H9 (cell line): ENCODE results near the gene GPR107. TPM values are rescaled to one million over a fixed set of nuclear protein-coding genes. Genes with fewer than 3 reads are reported as not detected.

Source experiments
- DNase-seq: peaks from one replicate; pipeline ENCODE4 v3.0.0-alpha.2; 2017
- H2AFZ ChIP-seq: one replicate; pipeline ENCODE4 v1.6.1; 2013; ENCODE audit warnings: mild to moderate bottlenecking, low read length, control low read depth, moderate library complexity
- H2AK5ac ChIP-seq: 2 replicates; pipeline ENCODE4 v1.6.1; 2013; ENCODE audit warnings: low read length, control low read depth, mixed read lengths; ENCODE audit not compliant: insufficient read length
- H2BK120ac ChIP-seq: one replicate; pipeline ENCODE4 v1.6.1; 2013; ENCODE audit warnings: low read depth, mild to moderate bottlenecking, low read length, control low read depth, inconsistent platforms; ENCODE audit not compliant: poor library complexity, severe bottlenecking
- H2BK12ac ChIP-seq: 2 replicates; pipeline ENCODE4 v1.6.1; 2013; ENCODE audit warnings: low read length, control low read depth, mixed read lengths, low read depth; ENCODE audit not compliant: insufficient read length
- H2BK15ac ChIP-seq: 2 replicates; pipeline ENCODE4 v1.6.1; 2013; ENCODE audit warnings: low read depth, low read length, control low read depth
- H2BK20ac ChIP-seq: one replicate; pipeline ENCODE4 v1.6.1; 2013; ENCODE audit warnings: low read depth, mild to moderate bottlenecking, low read length, control low read depth, inconsistent platforms; ENCODE audit not compliant: poor library complexity, severe bottlenecking
- H2BK5ac ChIP-seq: 2 replicates; pipeline ENCODE4 v1.6.1; 2013; ENCODE audit warnings: low read length, control low read depth, mixed read lengths; ENCODE audit not compliant: insufficient read length
- H3K14ac ChIP-seq: 2 replicates; pipeline ENCODE4 v1.6.1; 2013; ENCODE audit warnings: low read length, control low read depth; ENCODE audit not compliant: insufficient read depth
- H3K18ac ChIP-seq: 2 replicates; pipeline ENCODE4 v1.6.1; 2013; ENCODE audit warnings: low read depth, mild to moderate bottlenecking, mixed read lengths, low read length, control low read depth; ENCODE audit not compliant: insufficient read length
- H3K23ac ChIP-seq: 2 replicates; pipeline ENCODE4 v1.6.1; 2013; ENCODE audit warnings: low read length, control low read depth, mixed read lengths, low read depth; ENCODE audit not compliant: insufficient read length
- H3K23me2 ChIP-seq: 2 replicates; pipeline ENCODE4 v1.6.1; 2013; ENCODE audit warnings: low read depth, mild to moderate bottlenecking, mixed read lengths, low read length, control low read depth; ENCODE audit not compliant: insufficient read length, poor library complexity, severe bottlenecking
- H3K27ac ChIP-seq: 2 replicates; pipeline ENCODE4 v1.5.1; 2013; ENCODE audit warnings: low read length, control low read depth, mixed read lengths, low read depth; ENCODE audit not compliant: insufficient read length
- H3K27me3 ChIP-seq: 2 replicates; pipeline ENCODE4 v1.6.1; 2013; ENCODE audit warnings: low read length, control low read depth, inconsistent platforms; ENCODE audit not compliant: insufficient read depth
- H3K4ac ChIP-seq: 2 replicates; pipeline ENCODE4 v1.6.1; 2013; ENCODE audit warnings: low read depth, mild to moderate bottlenecking, control low read depth, inconsistent platforms, low read length, moderate library complexity
- H3K4me1 ChIP-seq: 2 replicates; pipeline ENCODE4 v1.6.1; 2013; ENCODE audit warnings: low read length, control low read depth, inconsistent platforms; ENCODE audit not compliant: insufficient read depth
- H3K4me2 ChIP-seq: 2 replicates; pipeline ENCODE4 v1.6.1; 2013; ENCODE audit warnings: low read length, control low read depth, mixed read lengths; ENCODE audit not compliant: insufficient read length, insufficient read depth
- H3K56ac ChIP-seq: 2 replicates; pipeline ENCODE4 v1.6.1; 2013; ENCODE audit warnings: low read depth, mild to moderate bottlenecking, mixed read lengths, low read length, control low read depth; ENCODE audit not compliant: insufficient read length
- H3K79me1 ChIP-seq: 2 replicates; pipeline ENCODE4 v1.6.1; 2013; ENCODE audit warnings: low read depth, mild to moderate bottlenecking, moderate library complexity, low read length, control low read depth, inconsistent platforms; ENCODE audit not compliant: insufficient read depth, poor library complexity, severe bottlenecking
- H3K79me2 ChIP-seq: 2 replicates; pipeline ENCODE4 v1.6.1; 2013; ENCODE audit warnings: low read length, control low read depth, inconsistent platforms; ENCODE audit not compliant: insufficient read depth
- H3K9ac ChIP-seq: 2 replicates; pipeline ENCODE4 v1.6.1; 2013; ENCODE audit warnings: low read length, control low read depth, mixed read lengths; ENCODE audit not compliant: insufficient read length; ENCODE audit errors: extremely low read depth
- H3K9me3 ChIP-seq: one replicate; pipeline ENCODE4 v1.6.1; 2013; ENCODE audit warnings: low read depth, low read length, inconsistent platforms; ENCODE audit not compliant: control insufficient read depth
- H3T11ph ChIP-seq: one replicate; pipeline ENCODE4 v1.6.1; 2013; ENCODE audit warnings: mild to moderate bottlenecking, low read length, control low read depth, inconsistent platforms
- H4K20me1 ChIP-seq: one replicate; pipeline ENCODE4 v1.6.1; 2013; ENCODE audit not compliant: control insufficient read depth, insufficient read length, insufficient read depth
- H4K5ac ChIP-seq: 2 replicates; pipeline ENCODE4 v1.6.1; 2013; ENCODE audit warnings: low read depth, mild to moderate bottlenecking, mixed read lengths, low read length, control low read depth; ENCODE audit not compliant: insufficient read length
- H4K8ac ChIP-seq: replicated peaks from 2 replicates; pipeline ENCODE4 v1.6.1; 2013; ENCODE audit warnings: low read length, control low read depth, mixed read lengths, low read depth; ENCODE audit not compliant: insufficient read length
- H4K91ac ChIP-seq: 2 replicates; pipeline ENCODE4 v1.6.1; 2013; ENCODE audit warnings: low read depth, mild to moderate bottlenecking, moderate library complexity, mixed read lengths, low read length, control low read depth; ENCODE audit not compliant: insufficient read length
- H3K27ac Mint-ChIP-seq, 3 experiments: 2 replicates in 2 of 3; 3 replicates in 1 of 3; pipeline ENCODE4 v1.8.0; 2020 to 2021; ENCODE audit warnings: mixed read lengths in 3 of 3, mild to moderate bottlenecking in 1 of 3, moderate library complexity in 1 of 3
- H3K27me3 Mint-ChIP-seq: 2 replicates; pipeline ENCODE4 v1.8.0; 2021; ENCODE audit warnings: low read depth, mild to moderate bottlenecking, moderate library complexity, mixed read lengths
- H3K36me3 Mint-ChIP-seq, 3 experiments: 2 replicates in 2 of 3; 3 replicates in 1 of 3; pipeline ENCODE4 v1.8.0; 2020 to 2021; ENCODE audit warnings: low read depth in 3 of 3, mixed read lengths in 3 of 3; ENCODE audit not compliant: insufficient read depth in 1 of 3
- H3K4me1 Mint-ChIP-seq, 2 experiments: 2 replicates each; pipeline ENCODE4 v1.8.0; 2020; ENCODE audit warnings: mixed read lengths in 2 of 2
- H3K4me3 Mint-ChIP-seq, 2 experiments: 2 replicates in 1 of 2; 3 replicates in 1 of 2; pipeline ENCODE4 v1.8.0; 2020 to 2021; ENCODE audit warnings: mild to moderate bottlenecking in 2 of 2, mixed read lengths in 2 of 2, moderate library complexity in 1 of 2
- H3K9me3 Mint-ChIP-seq, 2 experiments: 2 replicates in 1 of 2; 3 replicates in 1 of 2; pipeline ENCODE4 v1.8.0; 2020; ENCODE audit warnings: mild to moderate bottlenecking in 2 of 2, mixed read lengths in 2 of 2, moderate library complexity in 1 of 2
- CTCF ChIP-seq: fragments of 200-600 bp; sonication (generic); conservative IDR thresholded peaks from 3 replicates; pipeline ENCODE4 v1.8.0; 2021; ENCODE audit warnings: antibody characterized with exemption, mild to moderate bottlenecking
- WGBS: extraction: QIAGEN DNeasy Blood & Tissue Kit; methylation state at CpG from one replicate; pipeline ENCODE4 v1.1.7; 2013; ENCODE audit warnings: missing lambda C conversion rate, low lambda C conversion rate, mixed read lengths; ENCODE audit not compliant: insufficient read length; ENCODE audit errors: extremely low coverage; 5-methylcytosine and 5-hydroxymethylcytosine counted together
- total RNA-seq: library from RNA; stranded (reverse); gene quantifications from 2 replicates; pipeline ENCODE4 v1.2.1, GENCODE V29; 2021

Gene GPR107
- total RNA-seq, 1 experiment from 2014 or later: 38.0 TPM

GRCh38 chr9:130022566-130023143 is 31.1 kb upstream of the GPR107 start:
- H3K23ac ChIP-seq: no peak overlapping the region
- H3K56ac ChIP-seq: no peak overlapping the region
- Mint-ChIP-seq H3K27ac (no peak overlapping the region), H3K27me3 (no peaks in the 10 kb centered on the region), H3K4me3 (no peak overlapping the region), H3K36me3 (no peaks in the 10 kb centered on the region; a peak in 1 of 7 replicates), H3K4me1 (peaks cover 3 to 8% of the 10 kb centered on the region in 2 experiments; a peak in 2 of 4 replicates), H3K9me3 (no peaks in the 10 kb centered on the region)
- H2BK5ac ChIP-seq: no peak overlapping the region
- no peak overlapping the region for H3K14ac ChIP-seq
- no peak overlapping the region for H2AFZ ChIP-seq
- no peak overlapping the region for H4K91ac ChIP-seq
- no peak overlapping the region for H3K27ac ChIP-seq
- no peak overlapping the region for H3T11ph ChIP-seq
- no peak overlapping the region for H2BK120ac ChIP-seq
- H3K9ac ChIP-seq: no peak overlapping the region
- no peak overlapping the region for H2BK15ac ChIP-seq
- H2BK12ac ChIP-seq: no peak overlapping the region
- TF ChIP-seq CTCF: no peak
- H4K8ac ChIP-seq: no peak overlapping the region
- no peaks in the 10 kb centered on the region; the same call in 1 of the 2 replicates for H3K4me1 ChIP-seq
- H3K9me3 ChIP-seq: no peaks in the 10 kb centered on the region
- no peak overlapping the region for H4K5ac ChIP-seq
- H3K4me2 ChIP-seq: no peak overlapping the region
- H3K4ac ChIP-seq: no peak overlapping the region
- no peak overlapping the region for H2BK20ac ChIP-seq
- no peaks in the 10 kb centered on the region for H3K27me3 ChIP-seq
- WGBS: no CpG with 5 or more reads among the region's 8 CpGs
- H3K18ac ChIP-seq: no peak overlapping the region
- no peaks in the 10 kb centered on the region for H4K20me1 ChIP-seq
- no peaks in the 10 kb centered on the region for H3K23me2 ChIP-seq
- DNase-seq: no peak
- H3K79me2 ChIP-seq: no peaks in the 10 kb centered on the region; the same call in 1 of the 2 replicates
- no peak overlapping the region for H2AK5ac ChIP-seq
- no peaks in the 10 kb centered on the region for H3K79me1 ChIP-seq
